ENCODE measurements around the gene CLEC17A. TPM values are rescaled to one million over a fixed set of nuclear protein-coding genes. Genes with fewer than 3 reads are reported as not detected.

CLEC17A gene
- total RNA-seq, 6 experiments from 2014 or later = not detected

- TF ChIP-seq CTCF (IDR thresholded peaks at IDR 0.05) = no peak
- TF ChIP-seq POLR2A (IDR thresholded peaks at IDR 0.05) = no peak
- WGBS (ENCODE audit: insufficient coverage, low coverage, low lambda C conversion rate, missing lambda C conversion rate) = 57% methylated on average over 8 of the region's 11 CpGs
- Histone ChIP-seq H3K9me3 (no peaks in the 10 kb centered on the region), H3K4me1 (no peaks in the 10 kb centered on the region), H3K36me3 (no peaks in the 10 kb centered on the region), H3K4me3 (no peak overlapping the region), H3K27me3 (no peaks in the 10 kb centered on the region), H3K27ac (no peak overlapping the region)
- intact Hi-C loops (cut with DNase I) = no loop called here
- ATAC-seq (no peak), DNase-seq (no peak)
These were observed 72.8 kb downstream of the CLEC17A start for GRCh38 chr19:14655726-14656125.

- intact Hi-C loops (cut with DNase I) = no loop called here
- no peaks in the 10 kb centered on the region for H3K9me3 ChIP-seq
- ATAC-seq = no peak
- no peak overlapping the region for H3K27ac ChIP-seq
- no peaks in the 10 kb centered on the region for H3K27me3 ChIP-seq
- DNase-seq = no peak
- TF ChIP-seq CTCF (IDR thresholded peaks at IDR 0.05) (no peak), POLR2A (IDR thresholded peaks at IDR 0.05) (no peak)
- H3K36me3 ChIP-seq = no peaks in the 10 kb centered on the region
- H3K4me3 ChIP-seq = no peak overlapping the region
- 29% methylated on average over 6 of the region's 6 CpGs for WGBS (ENCODE audit: insufficient coverage, low coverage, low lambda C conversion rate, missing lambda C conversion rate)
- H3K4me1 ChIP-seq = no peaks in the 10 kb centered on the region
These were observed 77.1 kb downstream of the CLEC17A start for GRCh38 chr19:14659874-14660489.

GRCh38 chr19:14661372-14661924, 78.6 kb downstream of the CLEC17A start:
- Histone ChIP-seq H3K27ac (no peak overlapping the region), H3K4me3 (no peak overlapping the region), H3K4me1 (no peaks in the 10 kb centered on the region), H3K27me3 (no peaks in the 10 kb centered on the region), H3K36me3 (no peaks in the 10 kb centered on the region), H3K9me3 (no peaks in the 10 kb centered on the region)
- no peak for TF ChIP-seq CTCF (IDR thresholded peaks at IDR 0.05)
- no peak for TF ChIP-seq POLR2A (IDR thresholded peaks at IDR 0.05)
- intact Hi-C loops (cut with DNase I) = no loop called here
- WGBS (ENCODE audit: insufficient coverage, low coverage, low lambda C conversion rate, missing lambda C conversion rate) = 52% methylated on average over 12 of the region's 12 CpGs
- ATAC-seq (peak in 2 of 4 donors; percentile 34 to 63), DNase-seq (no peak)

Small RNA genes within 50 kb of the gene (small RNA-seq; reads per million reads assigned to genes)
- gene AC022149.2 = 0 reads per million in 2 experiments
- gene RN7SL842P = 0 reads per million in 2 experiments

Other genes with a start within 250 kb of the CLEC17A start
- 10 to 100 TPM in 5 of 6 experiments, 1 to 10 TPM in 1; 7.9 to 21.5 (median 15.3) TPM for gene ADGRE5, start 201.6 kb upstream of the CLEC17A start, total RNA-seq
- gene DDX39A, start 163.7 kb upstream of the CLEC17A start, total RNA-seq = 10 to 100 TPM; 12.9 to 34.5 (median 24.6) TPM
- 10 to 100 TPM; 19.5 to 49.4 (median 34.1) TPM for gene PKN1, start 149.8 kb upstream of the CLEC17A start, total RNA-seq
- gene PTGER1, start 107.7 kb upstream of the CLEC17A start, total RNA-seq = under 1 TPM in 4 of 6 experiments, not detected in 2; 0.16 to 0.32 (median 0.29) TPM
- 10 to 100 TPM; 25.2 to 63.5 (median 29.8) TPM for gene GIPC1, start 87.0 kb upstream of the CLEC17A start, total RNA-seq
- 10 to 100 TPM; 35.7 to 76.8 (median 52.1) TPM for gene DNAJB1, start 64.7 kb upstream of the CLEC17A start, total RNA-seq
- 10 to 100 TPM; 37.9 to 99.0 (median 77.0) TPM for gene TECR, start 53.5 kb upstream of the CLEC17A start, total RNA-seq
- gene NDUFB7, start 11.0 kb upstream of the CLEC17A start, total RNA-seq = 100 to 1,000 TPM in 4 of 6 experiments, 10 to 100 TPM in 2; 81.7 to 275 (median 112) TPM
- under 1 TPM in 4 of 6 experiments, not detected in 2; 0.09 to 0.53 (median 0.24) TPM for gene ADGRE3, start 91.8 kb downstream of the CLEC17A start, total RNA-seq
- 1 to 10 TPM; 2.5 to 6.1 (median 3.8) TPM for gene ZNF333, start 107.0 kb downstream of the CLEC17A start, total RNA-seq
- gene ADGRE2, start 195.5 kb downstream of the CLEC17A start, total RNA-seq = 1 to 10 TPM; 1.6 to 5.7 (median 1.9) TPM